Measurements from ENCODE around the gene ADISSP.

DNA sequence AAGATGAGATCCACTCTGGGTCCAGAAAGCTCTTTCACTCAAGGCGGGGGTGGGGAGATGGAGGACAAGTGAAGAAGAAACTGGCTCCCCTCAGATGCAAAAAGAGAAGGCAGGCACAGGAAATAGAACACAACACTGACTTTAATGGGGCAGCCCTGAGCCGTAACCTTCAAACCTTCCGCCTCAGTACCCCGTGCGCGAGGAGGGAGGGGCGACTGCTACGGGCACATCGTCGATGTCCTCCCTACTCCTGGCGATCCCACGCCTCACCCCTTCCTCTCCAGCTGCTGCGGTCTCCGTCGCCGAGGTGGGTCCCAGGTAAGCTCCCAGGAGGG is 9.8 kb upstream of the ADISSP start:
- TF ChIP-seq, protein P1, sequence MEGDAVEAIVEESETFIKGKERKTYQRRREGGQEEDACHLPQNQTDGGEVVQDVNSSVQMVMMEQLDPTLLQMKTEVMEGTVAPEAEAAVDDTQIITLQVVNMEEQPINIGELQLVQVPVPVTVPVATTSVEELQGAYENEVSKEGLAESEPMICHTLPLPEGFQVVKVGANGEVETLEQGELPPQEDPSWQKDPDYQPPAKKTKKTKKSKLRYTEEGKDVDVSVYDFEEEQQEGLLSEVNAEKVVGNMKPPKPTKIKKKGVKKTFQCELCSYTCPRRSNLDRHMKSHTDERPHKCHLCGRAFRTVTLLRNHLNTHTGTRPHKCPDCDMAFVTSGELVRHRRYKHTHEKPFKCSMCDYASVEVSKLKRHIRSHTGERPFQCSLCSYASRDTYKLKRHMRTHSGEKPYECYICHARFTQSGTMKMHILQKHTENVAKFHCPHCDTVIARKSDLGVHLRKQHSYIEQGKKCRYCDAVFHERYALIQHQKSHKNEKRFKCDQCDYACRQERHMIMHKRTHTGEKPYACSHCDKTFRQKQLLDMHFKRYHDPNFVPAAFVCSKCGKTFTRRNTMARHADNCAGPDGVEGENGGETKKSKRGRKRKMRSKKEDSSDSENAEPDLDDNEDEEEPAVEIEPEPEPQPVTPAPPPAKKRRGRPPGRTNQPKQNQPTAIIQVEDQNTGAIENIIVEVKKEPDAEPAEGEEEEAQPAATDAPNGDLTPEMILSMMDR (CRISPR knock-in tag; IDR thresholded peaks at IDR 0.05) = no peak
- TF ChIP-seq GATAD2A (CRISPR knock-in tag; IDR thresholded peaks at IDR 0.05) (no peak), TAF1 (CRISPR knock-in tag; IDR thresholded peaks at IDR 0.05) (no peak), EP300 (IDR thresholded peaks at IDR 0.05; ENCODE audit: low read depth in 2 of 2, low read length in 2 of 2) (no peak), EP300 (CRISPR knock-in tag; IDR thresholded peaks at IDR 0.05; ENCODE audit: borderline replicate concordance) (no peak), NFRKB (IDR thresholded peaks at IDR 0.05) (no peak), KDM5B (CRISPR knock-in tag; IDR thresholded peaks at IDR 0.05; ENCODE audit: borderline replicate concordance) (no peak), HES4 (CRISPR knock-in tag; IDR thresholded peaks at IDR 0.05; ENCODE audit: borderline replicate concordance) (no peak), POLR2A (IDR thresholded peaks at IDR 0.05; ENCODE audit: insufficient read depth in 1 of 2, low read depth in 2 of 2, low read length in 2 of 2) (no peak)
- TF ChIP-seq, protein P2, sequence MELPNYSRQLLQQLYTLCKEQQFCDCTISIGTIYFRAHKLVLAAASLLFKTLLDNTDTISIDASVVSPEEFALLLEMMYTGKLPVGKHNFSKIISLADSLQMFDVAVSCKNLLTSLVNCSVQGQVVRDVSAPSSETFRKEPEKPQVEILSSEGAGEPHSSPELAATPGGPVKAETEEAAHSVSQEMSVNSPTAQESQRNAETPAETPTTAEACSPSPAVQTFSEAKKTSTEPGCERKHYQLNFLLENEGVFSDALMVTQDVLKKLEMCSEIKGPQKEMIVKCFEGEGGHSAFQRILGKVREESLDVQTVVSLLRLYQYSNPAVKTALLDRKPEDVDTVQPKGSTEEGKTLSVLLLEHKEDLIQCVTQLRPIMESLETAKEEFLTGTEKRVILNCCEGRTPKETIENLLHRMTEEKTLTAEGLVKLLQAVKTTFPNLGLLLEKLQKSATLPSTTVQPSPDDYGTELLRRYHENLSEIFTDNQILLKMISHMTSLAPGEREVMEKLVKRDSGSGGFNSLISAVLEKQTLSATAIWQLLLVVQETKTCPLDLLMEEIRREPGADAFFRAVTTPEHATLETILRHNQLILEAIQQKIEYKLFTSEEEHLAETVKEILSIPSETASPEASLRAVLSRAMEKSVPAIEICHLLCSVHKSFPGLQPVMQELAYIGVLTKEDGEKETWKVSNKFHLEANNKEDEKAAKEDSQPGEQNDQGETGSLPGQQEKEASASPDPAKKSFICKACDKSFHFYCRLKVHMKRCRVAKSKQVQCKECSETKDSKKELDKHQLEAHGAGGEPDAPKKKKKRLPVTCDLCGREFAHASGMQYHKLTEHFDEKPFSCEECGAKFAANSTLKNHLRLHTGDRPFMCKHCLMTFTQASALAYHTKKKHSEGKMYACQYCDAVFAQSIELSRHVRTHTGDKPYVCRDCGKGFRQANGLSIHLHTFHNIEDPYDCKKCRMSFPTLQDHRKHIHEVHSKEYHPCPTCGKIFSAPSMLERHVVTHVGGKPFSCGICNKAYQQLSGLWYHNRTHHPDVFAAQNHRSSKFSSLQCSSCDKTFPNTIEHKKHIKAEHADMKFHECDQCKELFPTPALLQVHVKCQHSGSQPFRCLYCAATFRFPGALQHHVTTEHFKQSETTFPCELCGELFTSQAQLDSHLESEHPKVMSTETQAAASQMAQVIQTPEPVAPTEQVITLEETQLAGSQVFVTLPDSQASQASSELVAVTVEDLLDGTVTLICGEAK (IDR thresholded peaks at IDR 0.05) = no peak
- TF ChIP-seq, protein P2 (CRISPR knock-in tag; IDR thresholded peaks at IDR 0.05) = no peak

All from HepG2 (cell line).